HG02943 (cell line): ENCODE measurements around the gene SP3.

Source experiments
- ATAC-seq: cut with Tn5 transposase; IDR thresholded peaks from one replicate; pipeline ENCODE4 v1.9.1; 2021; ENCODE audit warnings: mild to moderate bottlenecking, low read depth, moderate library complexity; ENCODE audit not compliant: unreplicated experiment

The SP3 gene

GRCh38 chr2:173947131-173947530 lies 18.0 kb downstream of the SP3 start:
- ATAC-seq, result no peak

GRCh38 chr2:173943738-173944137 lies 21.4 kb downstream of the SP3 start:
- ATAC-seq, result no peak

- no peak for ATAC-seq
Measured at GRCh38 chr2:173942861-173943523, 22.2 kb downstream of the SP3 start.

- ATAC-seq, result no peak
Measured at GRCh38 chr2:173941567-173941966, 23.6 kb downstream of the SP3 start.

GRCh38 chr2:173940208-173941020 lies 24.8 kb downstream of the SP3 start:
- no peak for ATAC-seq

- no peak for ATAC-seq
Measured at GRCh38 chr2:173938700-173939384, 26.3 kb downstream of the SP3 start.

- ATAC-seq, result no peak
Measured at GRCh38 chr2:173935305-173935704, 29.9 kb downstream of the SP3 start.

- no peak for ATAC-seq
Measured at GRCh38 chr2:173934895-173935294, 30.3 kb downstream of the SP3 start.

GRCh38 chr2:173931751-173932150 lies 33.4 kb downstream of the SP3 start:
- no peak for ATAC-seq

- no peak for ATAC-seq
Measured at GRCh38 chr2:173929441-173929840, 35.7 kb downstream of the SP3 start.

- no peak for ATAC-seq
Measured at GRCh38 chr2:173926875-173927274, 38.3 kb downstream of the SP3 start.

GRCh38 chr2:173924285-173924684 lies 40.9 kb downstream of the SP3 start:
- ATAC-seq, result no peak

- ATAC-seq, result no peak
Measured at GRCh38 chr2:173922760-173923159, 42.4 kb downstream of the SP3 start.

- ATAC-seq, result no peak
Measured at GRCh38 chr2:173922068-173922467, 43.1 kb downstream of the SP3 start.

GRCh38 chr2:173914055-173914927 lies 50.9 kb downstream of the SP3 start:
- no peak for ATAC-seq

GRCh38 chr2:173909846-173910245 lies 55.3 kb downstream of the SP3 start:
- no peak for ATAC-seq

- ATAC-seq, result no peak
Measured at GRCh38 chr2:173906626-173907025, 58.5 kb downstream of the SP3 start.

- no peak for ATAC-seq
Measured at GRCh38 chr2:173903601-173904394, 61.4 kb downstream of the SP3 start.

- no peak for ATAC-seq
Measured at GRCh38 chr2:173898996-173899395, 66.2 kb downstream of the SP3 start.

GRCh38 chr2:173898178-173898668 lies 67.0 kb downstream of the SP3 start:
- peak; percentile 83 for ATAC-seq
